Activated CD4-positive, alpha-beta T cell treated with anti-CD3 and anti-CD28 coated beads for 1 hour (primary cell): ENCODE results near the gene UCP2.

Experiments
- DNase-seq: peaks from one replicate; pipeline ENCODE4 v3.0.0-alpha.2; 2020

The UCP2 gene

GRCh38 chr11:74009675-74010305 is 27.1 kb upstream of the UCP2 start:
- no peak for DNase-seq

GRCh38 chr11:74009230-74009547 is 26.5 kb upstream of the UCP2 start:
- no peak for DNase-seq

GRCh38 chr11:74008373-74009229 is 26.0 kb upstream of the UCP2 start, which contains the start of gene UCP3:
Gene UCP3 (minus strand): TSS chr11:74009085. CDS start chr11:74007042, 2,043 bp downstream.
- no peak for DNase-seq

GRCh38 chr11:74007691-74008372 is 25.2 kb upstream of the UCP2 start:
- DNase-seq: no peak

GRCh38 chr11:74006743-74007304 is 24.2 kb upstream of the UCP2 start:
- DNase-seq: no peak

GRCh38 chr11:74005721-74006517 is 23.3 kb upstream of the UCP2 start:
- DNase-seq: no peak

- peak; percentile 76 for DNase-seq
These were observed 22.3 kb upstream of the UCP2 start for GRCh38 chr11:74004759-74005615.

- DNase-seq: no peak
These were observed 21.5 kb upstream of the UCP2 start for GRCh38 chr11:74004046-74004695.

GRCh38 chr11:74002832-74003231 is 20.2 kb upstream of the UCP2 start:
- DNase-seq: no peak

- no peak for DNase-seq
These were observed 19.2 kb upstream of the UCP2 start for GRCh38 chr11:74001822-74002286.

- no peak for DNase-seq
These were observed 17.9 kb upstream of the UCP2 start for GRCh38 chr11:74000307-74001133.

- no peak for DNase-seq
These were observed 17.1 kb upstream of the UCP2 start for GRCh38 chr11:73999581-74000306.

- no peak for DNase-seq
These were observed 16.4 kb upstream of the UCP2 start for GRCh38 chr11:73998846-73999575.

GRCh38 chr11:73997120-73997770 is 14.6 kb upstream of the UCP2 start:
- DNase-seq: no peak

GRCh38 chr11:73996161-73996747 is 13.6 kb upstream of the UCP2 start:
- DNase-seq: no peak

- no peak for DNase-seq
These were observed 13.1 kb upstream of the UCP2 start for GRCh38 chr11:73995731-73996130.

GRCh38 chr11:73995247-73995646 is 12.6 kb upstream of the UCP2 start:
- no peak for DNase-seq
